Measurements from ENCODE around the gene EIF4B.

The EIF4B gene

DNA sequence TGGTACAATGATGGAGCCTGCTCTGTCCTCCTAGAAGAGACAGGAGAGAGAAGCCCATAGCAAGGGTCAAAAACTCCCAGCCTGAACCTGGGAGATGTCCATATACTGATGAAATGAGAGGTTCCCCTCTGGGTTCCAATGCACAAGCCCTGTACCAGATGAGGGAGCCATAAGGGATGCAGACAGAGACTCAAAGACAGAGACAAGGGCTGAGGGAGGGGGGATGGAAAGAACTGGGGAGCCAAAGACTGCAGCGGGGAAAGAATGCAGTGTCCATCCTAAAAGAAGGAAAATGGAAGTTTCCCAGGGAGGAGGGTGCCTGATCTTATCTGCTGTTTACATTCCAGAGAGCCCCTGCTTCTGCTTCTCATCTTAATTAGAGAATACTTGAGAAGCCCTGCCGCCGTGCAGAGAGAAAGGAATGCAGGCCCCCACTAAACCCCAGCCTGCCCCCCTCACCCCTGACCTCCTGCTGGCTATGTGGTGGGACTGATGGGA lies 29.6 kb upstream of the EIF4B start:
- no peaks in the 10 kb centered on the region for H3K27me3 ChIP-seq (ENCODE audit: insufficient read depth, low read length)
- TF ChIP-seq, protein P1, sequence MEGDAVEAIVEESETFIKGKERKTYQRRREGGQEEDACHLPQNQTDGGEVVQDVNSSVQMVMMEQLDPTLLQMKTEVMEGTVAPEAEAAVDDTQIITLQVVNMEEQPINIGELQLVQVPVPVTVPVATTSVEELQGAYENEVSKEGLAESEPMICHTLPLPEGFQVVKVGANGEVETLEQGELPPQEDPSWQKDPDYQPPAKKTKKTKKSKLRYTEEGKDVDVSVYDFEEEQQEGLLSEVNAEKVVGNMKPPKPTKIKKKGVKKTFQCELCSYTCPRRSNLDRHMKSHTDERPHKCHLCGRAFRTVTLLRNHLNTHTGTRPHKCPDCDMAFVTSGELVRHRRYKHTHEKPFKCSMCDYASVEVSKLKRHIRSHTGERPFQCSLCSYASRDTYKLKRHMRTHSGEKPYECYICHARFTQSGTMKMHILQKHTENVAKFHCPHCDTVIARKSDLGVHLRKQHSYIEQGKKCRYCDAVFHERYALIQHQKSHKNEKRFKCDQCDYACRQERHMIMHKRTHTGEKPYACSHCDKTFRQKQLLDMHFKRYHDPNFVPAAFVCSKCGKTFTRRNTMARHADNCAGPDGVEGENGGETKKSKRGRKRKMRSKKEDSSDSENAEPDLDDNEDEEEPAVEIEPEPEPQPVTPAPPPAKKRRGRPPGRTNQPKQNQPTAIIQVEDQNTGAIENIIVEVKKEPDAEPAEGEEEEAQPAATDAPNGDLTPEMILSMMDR (IDR thresholded peaks at IDR 0.05; ENCODE audit: low read length), result no peak
- TF ChIP-seq EZH2 (IDR thresholded peaks at IDR 0.05; ENCODE audit: borderline replicate concordance, low read length), result no peak
- no peaks in the 10 kb centered on the region for H3K4me1 ChIP-seq (ENCODE audit: insufficient read depth, low read length, severe bottlenecking)
- no peak overlapping the region for H3K27ac ChIP-seq (ENCODE audit: low read depth, low read length, poor library complexity, severe bottlenecking)
- H3K4me2 ChIP-seq (ENCODE audit: low read length), result no peak overlapping the region
- no peak overlapping the region for H3K9ac ChIP-seq (ENCODE audit: low read length)
- no peak overlapping the region for H2AFZ ChIP-seq (ENCODE audit: low read length)
- H3K9me2 ChIP-seq (ENCODE audit: low read depth, low read length), result no peaks in the 10 kb centered on the region
- no peaks in the 10 kb centered on the region for H3K79me2 ChIP-seq (ENCODE audit: insufficient read depth, low read length)
- no peaks in the 10 kb centered on the region for H3F3A ChIP-seq (ENCODE audit: insufficient read depth, low read length)
- H3K4me3 ChIP-seq (ENCODE audit: low read depth, low read length, poor library complexity, severe bottlenecking), result no peak overlapping the region
- no peaks in the 10 kb centered on the region for H3K36me3 ChIP-seq (ENCODE audit: insufficient read depth, low read length)
- H3K9me3 ChIP-seq (ENCODE audit: low read length), result no peaks in the 10 kb centered on the region
- H4K20me1 ChIP-seq (ENCODE audit: insufficient read depth, low read length), result no peaks in the 10 kb centered on the region

- no peak overlapping the region for H3K4me2 ChIP-seq (ENCODE audit: low read length)
- H3K9me2 ChIP-seq (ENCODE audit: low read depth, low read length), result no peaks in the 10 kb centered on the region
- no peak overlapping the region for H3K9ac ChIP-seq (ENCODE audit: low read length)
These were observed 29.1 kb upstream of the EIF4B start for GRCh38 chr12:52977170-52977569.

DNA sequence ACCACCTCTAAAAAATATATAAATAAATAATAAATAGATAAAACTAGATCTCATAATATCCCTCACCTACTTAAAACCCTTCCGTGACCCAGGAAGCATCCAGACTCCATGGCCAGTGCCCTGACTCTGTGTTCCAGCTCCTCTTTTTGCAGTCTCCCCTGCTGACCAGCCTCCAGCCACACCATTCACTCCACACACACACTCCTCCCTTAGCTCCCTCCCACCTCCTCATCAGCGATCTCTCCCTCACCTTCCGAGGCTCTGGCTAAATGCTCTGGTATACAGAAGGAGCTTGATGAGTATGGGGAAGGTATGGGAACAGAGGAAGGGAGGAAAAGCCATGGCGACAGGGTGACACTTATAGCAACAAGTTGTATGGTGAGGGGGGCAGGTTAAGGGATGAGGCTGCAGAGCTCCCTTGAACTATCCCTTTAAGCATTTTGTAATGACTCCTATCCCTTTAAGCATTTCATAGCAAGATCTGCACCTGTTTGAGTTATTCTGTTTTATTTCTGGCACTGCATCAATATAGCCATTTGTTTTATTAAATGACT lies 26.1 kb upstream of the EIF4B start:
- no peak overlapping the region for H3K4me3 ChIP-seq (ENCODE audit: low read depth, low read length, poor library complexity, severe bottlenecking)
- no peak overlapping the region for H2AFZ ChIP-seq (ENCODE audit: low read length)
- no peaks in the 10 kb centered on the region for H3K79me2 ChIP-seq (ENCODE audit: insufficient read depth, low read length)
- H3K4me2 ChIP-seq (ENCODE audit: low read length), result no peak overlapping the region
- no peaks in the 10 kb centered on the region for H3K9me3 ChIP-seq (ENCODE audit: low read length)
- no peaks in the 10 kb centered on the region for H4K20me1 ChIP-seq (ENCODE audit: insufficient read depth, low read length)
- no peaks in the 10 kb centered on the region for H3K4me1 ChIP-seq (ENCODE audit: insufficient read depth, low read length, severe bottlenecking)
- no peaks in the 10 kb centered on the region for H3K27me3 ChIP-seq (ENCODE audit: insufficient read depth, low read length)
- H3K27ac ChIP-seq (ENCODE audit: low read depth, low read length, poor library complexity, severe bottlenecking), result no peak overlapping the region
- no peaks in the 10 kb centered on the region for H3K9me2 ChIP-seq (ENCODE audit: low read depth, low read length)
- H3K36me3 ChIP-seq (ENCODE audit: insufficient read depth, low read length), result no peaks in the 10 kb centered on the region
- TF ChIP-seq, protein P1 (IDR thresholded peaks at IDR 0.05; ENCODE audit: low read length), result no peak
- no peak for TF ChIP-seq EZH2 (IDR thresholded peaks at IDR 0.05; ENCODE audit: borderline replicate concordance, low read length)
- H3F3A ChIP-seq (ENCODE audit: insufficient read depth, low read length), result no peaks in the 10 kb centered on the region
- no peak overlapping the region for H3K9ac ChIP-seq (ENCODE audit: low read length)

More at GRCh38 chr12:52977170-52977569, 29.1 kb upstream of the EIF4B start:
- Histone ChIP-seq H4K20me1 (ENCODE audit: insufficient read depth, low read length) (no peaks in the 10 kb centered on the region), H3K27me3 (ENCODE audit: insufficient read depth, low read length) (no peaks in the 10 kb centered on the region), H3K4me1 (ENCODE audit: insufficient read depth, low read length, severe bottlenecking) (no peaks in the 10 kb centered on the region), H3K79me2 (ENCODE audit: insufficient read depth, low read length) (no peaks in the 10 kb centered on the region), H3K36me3 (ENCODE audit: insufficient read depth, low read length) (no peaks in the 10 kb centered on the region), H3K4me3 (ENCODE audit: low read depth, low read length, poor library complexity, severe bottlenecking) (no peak overlapping the region), H3F3A (ENCODE audit: insufficient read depth, low read length) (no peaks in the 10 kb centered on the region), H3K9me3 (ENCODE audit: low read length) (no peaks in the 10 kb centered on the region), H2AFZ (ENCODE audit: low read length) (no peak overlapping the region), H3K27ac (ENCODE audit: low read depth, low read length, poor library complexity, severe bottlenecking) (no peak overlapping the region)
- TF ChIP-seq, protein P1 (IDR thresholded peaks at IDR 0.05; ENCODE audit: low read length), result no peak
- no peak for TF ChIP-seq EZH2 (IDR thresholded peaks at IDR 0.05; ENCODE audit: borderline replicate concordance, low read length)
